K562 (cell line): ENCODE results near the gene CHCHD5. TPM values are rescaled to one million over a fixed set of nuclear protein-coding genes. Genes with fewer than 3 reads are reported as not detected.

Experiments used
- ATAC-seq: fragments of 200-7000 bp; cut with Tn5 transposase; 3 replicates; pipeline ENCODE4 v1.9.1; 2020; ENCODE audit warnings: moderate library complexity
- BruUV-seq: library from RNA; stranded (reverse); fragments of 400-500 nt; replicated peaks from 2 replicates; lab custom pipeline; 2021; lab: Mats Ljungman, UMichigan
- CTCF ChIA-PET: fragments of 300-600 bp; formaldehyde crosslinking; extraction: SDS; loops from one replicate; lab custom pipeline; 2021; ENCODE audit warnings: low intra/inter-chr PET ratio; lab: Yijun Ruan, JAX
- POLR2A ChIA-PET: fragments of 300-600, 350-650 bp; sonication (Branson Sonifier 250); formaldehyde crosslinking; extraction: SDS; loops from one replicate; lab custom pipeline; 2021; ENCODE audit warnings: antibody characterized with exemption, inconsistent platforms; lab: Yijun Ruan, JAX
- DNase-seq, 4 experiments: peaks; one replicate each; pipeline versions ENCODE4 v3.0.0 to v3.0.0-alpha.2; 2011 to 2018; ENCODE audit warnings: low spot score in 3 of 4, mixed read lengths in 3 of 4; ENCODE audit errors: extremely low read depth in 1 of 4
- FAIRE-seq: peaks from 2 replicates; lab custom pipeline; 2011; peaks lifted over from hg19 to GRCh38; lab: Jason Lieb, UNC
- H2AFZ ChIP-seq: 2 replicates; pipeline ENCODE4 v1.6.0; 2011; ENCODE audit warnings: low read depth, low read length, control low read depth, inconsistent platforms
- H3K27ac ChIP-seq: fragments of 200-600 bp; 3 replicates; pipeline ENCODE4 v1.8.0; 2011; ENCODE audit warnings: low read depth, mild to moderate bottlenecking, control low read depth, inconsistent platforms, low read length, moderate library complexity, mixed read lengths; ENCODE audit errors: extremely low read depth
- H3K27me3 ChIP-seq, 2 experiments: fragments of 300-600 bp in 1 of 2; 2 replicates in 1 of 2; 3 replicates in 1 of 2; pipeline versions ENCODE4 v1.6.0 to v1.8.0; 2011; ENCODE audit warnings: inconsistent platforms in 2 of 2, low read length in 2 of 2, mild to moderate bottlenecking in 1 of 2, mixed read lengths in 1 of 2, moderate library complexity in 1 of 2; ENCODE audit not compliant: control insufficient read depth in 2 of 2, insufficient read depth in 2 of 2
- H3K36me3 ChIP-seq: fragments of 300-600 bp; 3 replicates; pipeline ENCODE4 v1.8.0; 2011; ENCODE audit warnings: mild to moderate bottlenecking, low read length, inconsistent platforms; ENCODE audit not compliant: control insufficient read depth, insufficient read depth
- H3K4me1 ChIP-seq, 2 experiments: fragments of 200-600 bp in 1 of 2; replicated peaks in 1 of 2; 2 replicates in 1 of 2; 3 replicates in 1 of 2; pipeline versions ENCODE4 v1.5.1 to v1.8.0; 2011; ENCODE audit warnings: inconsistent platforms in 2 of 2, low read length in 2 of 2, mild to moderate bottlenecking in 1 of 2, mixed read lengths in 1 of 2, moderate library complexity in 1 of 2; ENCODE audit not compliant: control insufficient read depth in 2 of 2, insufficient read depth in 2 of 2
- H3K4me2 ChIP-seq: 2 replicates; pipeline ENCODE4 v1.6.1; 2011; ENCODE audit warnings: low read length, control low read depth, inconsistent platforms, mixed read lengths; ENCODE audit not compliant: insufficient read depth
- H3K4me3 ChIP-seq: fragments of 200-600 bp; sonication (generic), shearing (Covaris generic); 2 replicates; pipeline ENCODE4 v1.5.1; 2016; ENCODE audit warnings: control low read depth, inconsistent platforms
- H3K79me2 ChIP-seq: fragments of 200-600 bp; 3 replicates; pipeline ENCODE4 v1.8.0; 2011; ENCODE audit warnings: low read length, inconsistent platforms; ENCODE audit not compliant: control insufficient read depth, insufficient read depth
- H3K9ac ChIP-seq, 2 experiments: 2 replicates each; pipeline versions ENCODE4 v1.6.0 to v1.6.1; 2011; ENCODE audit warnings: low read depth in 2 of 2, low read length in 2 of 2, control low read depth in 1 of 2, inconsistent platforms in 1 of 2, mild to moderate bottlenecking in 1 of 2, mixed read lengths in 1 of 2; ENCODE audit not compliant: insufficient read depth in 1 of 2
- H3K9me1 ChIP-seq: one replicate; pipeline ENCODE4 v1.6.0; 2011; ENCODE audit warnings: inconsistent platforms, mild to moderate bottlenecking, low read length, moderate library complexity; ENCODE audit not compliant: control insufficient read depth, insufficient read depth
- H3K9me3 ChIP-seq: replicated peaks from 2 replicates; pipeline ENCODE4 v1.5.1; 2011; ENCODE audit warnings: low read depth, low read length, inconsistent platforms; ENCODE audit not compliant: control insufficient read depth, insufficient read depth
- H4K20me1 ChIP-seq: replicated peaks from 2 replicates; pipeline ENCODE4 v1.6.1; 2011; ENCODE audit warnings: low read length, inconsistent platforms, mixed read lengths; ENCODE audit not compliant: control insufficient read depth, insufficient read depth
- CEBPB ChIP-seq: fragments of 450-650 bp; IDR thresholded peaks from 2 replicates; pipeline ENCODE4 v1.6.1; 2016; ENCODE audit warnings: missing genetic modification characterization, missing compliant biosample characterization
- CEBPG ChIP-seq, 3 experiments: fragments of 200-800 bp in 1 of 3; sonication (Bioruptor generic) in 1 of 3; sonication (generic) in 1 of 3; formaldehyde crosslinking in 1 of 3; IDR thresholded peaks in 2 of 3; conservative IDR thresholded peaks in 1 of 3; 2 replicates each; pipeline versions ENCODE4 v1.6.1 to v1.8.0; 2016 to 2022; ENCODE audit warnings: missing compliant biosample characterization in 2 of 3, missing genetic modification characterization in 2 of 3, mild to moderate bottlenecking in 1 of 3, missing genetic modification reagents in 1 of 3
- MEIS2 ChIP-seq: fragments of 450-650 bp; IDR thresholded peaks from 2 replicates; pipeline ENCODE4 v1.6.1; 2014; ENCODE audit warnings: mild to moderate bottlenecking; ENCODE audit not compliant: partially characterized antibody
- NCOR1 ChIP-seq: fragments of 450-650 bp; IDR thresholded peaks from 2 replicates; pipeline ENCODE4 v1.6.1; 2016; ENCODE audit warnings: mild to moderate bottlenecking, moderate library complexity
- ZNF354B ChIP-seq: fragments of 250-450 bp; sonication (Bioruptor Pico); IDR thresholded peaks from 2 replicates; pipeline ENCODE4 v1.4.0; 2020
- WGBS: fragments of 100-300 bp; shearing (Covaris generic); methylation state at CpG from one replicate; pipeline ENCODE4 v1.1.6; 2016; ENCODE audit warnings: low coverage, mixed read lengths; ENCODE audit not compliant: insufficient coverage; ENCODE audit errors: missing lambda C conversion rate; 5-methylcytosine and 5-hydroxymethylcytosine counted together
- in situ Hi-C: fragments of 300-500 bp; cut with MboI; formaldehyde crosslinking; loops from 4 replicates; pipeline ENCODE4 v1.15.0; 2018; ENCODE audit warnings: inconsistent platforms, mixed read lengths
- intact Hi-C: fragments of 100-400 bp; cut with micrococcal nuclease; formaldehyde crosslinking; loops from 2 replicates; pipeline ENCODE4 v1.14.2; 2022
- polyA plus RNA-seq, 8 experiments: library from polyadenylated mRNA; depleted of rRNA in 4 of 8; stranded (reverse) in 5 of 8; unstranded in 3 of 8; fragments of >200 nt; fragmentation: Nextera tagmentation in 2 of 8; fragmentation: Illumina TruSeq in 1 of 8; extraction: Ambion mirVana in 2 of 8; extraction: Trizol in 1 of 8; gene quantifications; 2 replicates each; pipeline versions ENCODE4 v1.2.1 to v1.2.3, GENCODE V29; 2011 to 2014; ENCODE audit warnings: inconsistent platforms in 1 of 8, missing spikeins in 1 of 8
- total RNA-seq, 7 experiments: library from RNA; depleted of rRNA in 6 of 7; stranded (reverse); fragments of >200 nt in 6 of 7; fragmentation: Illumina TruSeq in 2 of 7; extraction: Trizol in 2 of 7; gene quantifications; 2 replicates each; pipeline versions ENCODE4 v1.2.1 to v1.2.3, GENCODE V29; 2011 to 2021; ENCODE audit warnings: low replicate concordance in 1 of 7
- TF ChIP-seq, protein P1 (sequence below): sonication (generic); formaldehyde crosslinking; IDR thresholded peaks from 2 replicates; pipeline ENCODE4 v1.8.1; 2023; ENCODE audit warnings: mild to moderate bottlenecking, missing genetic modification reagents, moderate library complexity
- TF ChIP-seq, protein P2 (sequence below): fragments of 450-650 bp; IDR thresholded peaks from 2 replicates; pipeline ENCODE4 v1.6.1; 2016

CHCHD5 gene
- total and polyA plus RNA-seq, 9 of the 15 experiments (the other 6 are each of a cell fraction or from before 2014, with no cell fraction given), result 7.4 to 79.3 (median 33.4) TPM

DNA sequence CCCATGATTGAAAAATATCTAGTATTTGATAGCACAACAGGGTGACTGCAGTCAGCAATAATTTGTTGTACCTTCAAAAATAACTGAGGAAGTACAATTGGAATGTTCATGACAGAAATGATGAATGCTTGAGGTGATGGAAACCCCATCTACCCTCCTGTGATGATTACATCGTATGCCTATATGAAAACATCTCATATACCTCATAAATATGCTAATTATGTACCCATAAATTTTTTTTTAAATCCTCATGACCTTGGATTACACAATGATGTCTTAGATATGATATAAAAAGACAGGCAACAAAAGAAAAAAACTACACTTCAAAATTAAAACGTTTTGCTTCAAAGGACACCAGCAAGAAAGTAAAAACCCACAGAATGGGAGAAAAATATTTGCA is 43.5 kb upstream of the CHCHD5 start:
- H3K9ac ChIP-seq, result peak overlapping the region in 1 of 2 experiments; percentile 85; a peak in 2 of 4 replicates
- ATAC-seq (no peak), DNase-seq (no peak), FAIRE-seq (no peak)
- peak overlapping the region; percentile 77; the same call in 1 of the 2 replicates for H3K4me3 ChIP-seq
- no peaks in the 10 kb centered on the region for H3K27me3 ChIP-seq
- peak overlapping the region; percentile 91 for H3K27ac ChIP-seq
- H4K20me1 ChIP-seq, result no peaks in the 10 kb centered on the region; the same call in 1 of the 2 replicates
- ChIA-PET CTCF (no interaction called here), POLR2A (interaction anchor here (0.8 kb wide), 1 partner anchor 12 kb away, joined by 4 read pairs; no protein-coding TSS in a partner anchor)
- no TSS peak for BruUV-seq
- intact Hi-C loops, result loop anchor here (5.0 kb wide), 1 partner anchor 41 kb away; the partner anchor contains the start of gene CHCHD5
- H3K4me2 ChIP-seq, result peak overlapping the region; percentile 95
- TF ChIP-seq ZNF354B (CRISPR knock-in tag), result no peak
- TF ChIP-seq, protein P1, sequence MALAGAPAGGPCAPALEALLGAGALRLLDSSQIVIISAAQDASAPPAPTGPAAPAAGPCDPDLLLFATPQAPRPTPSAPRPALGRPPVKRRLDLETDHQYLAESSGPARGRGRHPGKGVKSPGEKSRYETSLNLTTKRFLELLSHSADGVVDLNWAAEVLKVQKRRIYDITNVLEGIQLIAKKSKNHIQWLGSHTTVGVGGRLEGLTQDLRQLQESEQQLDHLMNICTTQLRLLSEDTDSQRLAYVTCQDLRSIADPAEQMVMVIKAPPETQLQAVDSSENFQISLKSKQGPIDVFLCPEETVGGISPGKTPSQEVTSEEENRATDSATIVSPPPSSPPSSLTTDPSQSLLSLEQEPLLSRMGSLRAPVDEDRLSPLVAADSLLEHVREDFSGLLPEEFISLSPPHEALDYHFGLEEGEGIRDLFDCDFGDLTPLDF (CRISPR knock-in tag), result no peak
- TF ChIP-seq MEIS2, result peak; percentile 66
- TF ChIP-seq CEBPG (CRISPR knock-in tag; IDR thresholded peaks at IDR 0.05), result no peak
- TF ChIP-seq CEBPG (tag; conservative IDR thresholded peaks at IDR 0.05 in 1 of 2, IDR thresholded peaks at IDR 0.05 in 1 of 2), result peak; percentile 19 to 26; a peak in 1 of 4 replicates
- TF ChIP-seq, protein P2, sequence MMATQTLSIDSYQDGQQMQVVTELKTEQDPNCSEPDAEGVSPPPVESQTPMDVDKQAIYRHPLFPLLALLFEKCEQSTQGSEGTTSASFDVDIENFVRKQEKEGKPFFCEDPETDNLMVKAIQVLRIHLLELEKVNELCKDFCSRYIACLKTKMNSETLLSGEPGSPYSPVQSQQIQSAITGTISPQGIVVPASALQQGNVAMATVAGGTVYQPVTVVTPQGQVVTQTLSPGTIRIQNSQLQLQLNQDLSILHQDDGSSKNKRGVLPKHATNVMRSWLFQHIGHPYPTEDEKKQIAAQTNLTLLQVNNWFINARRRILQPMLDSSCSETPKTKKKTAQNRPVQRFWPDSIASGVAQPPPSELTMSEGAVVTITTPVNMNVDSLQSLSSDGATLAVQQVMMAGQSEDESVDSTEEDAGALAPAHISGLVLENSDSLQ, result 0 out of 2 replicates have a peak, but pooled peaks have one; percentile 5
- peak; percentile 58 for TF ChIP-seq CEBPB
- no peak for TF ChIP-seq NCOR1
- peaks cover 44% of the 10 kb centered on the region for H3K79me2 ChIP-seq
- peaks cover 15% of the 10 kb centered on the region; the same call in 2 of the 3 replicates for H3K36me3 ChIP-seq
- in situ Hi-C loops, result no loop called here
- H3K4me1 ChIP-seq, result peaks cover 5 to 15% of the 10 kb centered on the region in 2 experiments; a peak in 4 of 5 replicates
- H3K9me1 ChIP-seq, result no peaks in the 10 kb centered on the region
- no peaks in the 10 kb centered on the region for H3K9me3 ChIP-seq
- H2AFZ ChIP-seq, result peak overlapping the region; percentile 100
- 0% methylated on average over 2 of the region's 2 CpGs for WGBS
